ENCODE data around the gene KCNJ8.

Gene KCNJ8

DNA sequence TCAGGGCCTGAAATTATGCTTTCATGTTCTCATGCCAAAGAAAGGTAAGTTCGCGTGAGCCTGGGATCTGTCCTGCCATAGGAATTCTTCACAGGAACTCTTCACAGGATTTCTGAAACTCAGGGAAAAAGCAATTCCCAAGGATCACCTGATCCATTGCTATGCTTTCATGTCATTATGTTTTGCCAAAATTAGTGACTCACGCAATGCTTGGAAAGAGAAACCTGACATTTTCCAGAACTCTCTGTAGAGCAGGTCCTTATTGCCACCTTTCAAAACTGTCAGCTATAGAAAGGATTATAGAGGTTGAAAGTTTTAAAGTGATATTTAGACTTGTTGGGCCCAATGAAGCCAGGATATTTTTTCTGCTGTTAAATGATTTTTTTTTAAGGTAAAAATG lies 6.3 kb upstream of the KCNJ8 start:
- no peak overlapping the region for H3K4me3 ChIP-seq (ENCODE audit: low read depth, low read length)
- TF ChIP-seq, protein P1, sequence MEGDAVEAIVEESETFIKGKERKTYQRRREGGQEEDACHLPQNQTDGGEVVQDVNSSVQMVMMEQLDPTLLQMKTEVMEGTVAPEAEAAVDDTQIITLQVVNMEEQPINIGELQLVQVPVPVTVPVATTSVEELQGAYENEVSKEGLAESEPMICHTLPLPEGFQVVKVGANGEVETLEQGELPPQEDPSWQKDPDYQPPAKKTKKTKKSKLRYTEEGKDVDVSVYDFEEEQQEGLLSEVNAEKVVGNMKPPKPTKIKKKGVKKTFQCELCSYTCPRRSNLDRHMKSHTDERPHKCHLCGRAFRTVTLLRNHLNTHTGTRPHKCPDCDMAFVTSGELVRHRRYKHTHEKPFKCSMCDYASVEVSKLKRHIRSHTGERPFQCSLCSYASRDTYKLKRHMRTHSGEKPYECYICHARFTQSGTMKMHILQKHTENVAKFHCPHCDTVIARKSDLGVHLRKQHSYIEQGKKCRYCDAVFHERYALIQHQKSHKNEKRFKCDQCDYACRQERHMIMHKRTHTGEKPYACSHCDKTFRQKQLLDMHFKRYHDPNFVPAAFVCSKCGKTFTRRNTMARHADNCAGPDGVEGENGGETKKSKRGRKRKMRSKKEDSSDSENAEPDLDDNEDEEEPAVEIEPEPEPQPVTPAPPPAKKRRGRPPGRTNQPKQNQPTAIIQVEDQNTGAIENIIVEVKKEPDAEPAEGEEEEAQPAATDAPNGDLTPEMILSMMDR (IDR thresholded peaks at IDR 0.05; ENCODE audit: low read depth, low read length), result no peak

DNA sequence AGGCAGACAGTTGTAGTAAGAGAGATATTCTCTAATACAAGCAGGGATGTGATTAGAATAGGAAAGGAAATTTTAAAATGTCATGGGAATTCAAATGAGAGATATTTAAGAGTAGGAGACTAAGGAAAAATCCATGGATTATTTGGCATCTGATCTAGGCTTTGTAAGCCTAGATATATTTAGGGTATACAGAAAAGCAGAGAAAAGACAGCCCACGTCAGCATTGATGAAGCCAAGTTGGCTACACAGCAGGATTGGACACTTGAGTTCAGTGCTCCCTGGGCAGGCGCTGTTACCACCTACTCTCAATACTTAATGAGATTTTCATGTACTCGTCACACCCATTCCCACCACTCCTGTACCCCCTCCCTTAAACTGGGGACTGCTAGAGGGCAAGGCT lies 1.7 kb upstream of the KCNJ8 start:
- TF ChIP-seq, protein P1 (IDR thresholded peaks at IDR 0.05; ENCODE audit: low read depth, low read length), result no peak
- H3K4me3 ChIP-seq (ENCODE audit: low read depth, low read length), result no peak overlapping the region

- no peak overlapping the region for H3K4me3 ChIP-seq (ENCODE audit: low read depth, low read length)
Measured at GRCh38 chr12:21775133-21775820, 771 bp upstream of the KCNJ8 start.

DNA sequence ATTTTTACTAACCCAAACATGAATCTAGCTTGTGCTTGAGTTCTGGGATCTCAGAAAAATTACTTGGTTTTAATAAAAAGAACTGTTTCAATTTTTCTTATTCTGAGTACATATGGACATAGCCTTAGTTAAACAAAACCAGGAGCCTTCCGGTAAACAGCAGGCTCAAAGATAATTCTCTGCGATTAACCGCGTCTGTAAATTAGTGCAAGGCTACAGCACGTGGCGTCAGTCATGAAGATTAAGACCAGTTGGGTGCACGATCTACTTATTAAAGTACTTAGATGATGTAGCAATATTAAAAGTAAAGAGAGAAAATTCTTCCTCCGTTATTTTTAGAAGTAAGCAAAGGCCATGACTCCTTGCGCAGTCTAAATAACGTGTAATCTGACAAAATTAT lies 700 bp downstream of the KCNJ8 start:
- H3K4me3 ChIP-seq (ENCODE audit: low read depth, low read length), result no peak overlapping the region; the same call in 1 of the 2 replicates
- TF ChIP-seq, protein P1 (IDR thresholded peaks at IDR 0.05; ENCODE audit: low read depth, low read length), result no peak

More at GRCh38 chr12:21775133-21775820, 771 bp upstream of the KCNJ8 start:
- TF ChIP-seq, protein P1 (IDR thresholded peaks at IDR 0.05; ENCODE audit: low read depth, low read length), result no peak

DNA sequence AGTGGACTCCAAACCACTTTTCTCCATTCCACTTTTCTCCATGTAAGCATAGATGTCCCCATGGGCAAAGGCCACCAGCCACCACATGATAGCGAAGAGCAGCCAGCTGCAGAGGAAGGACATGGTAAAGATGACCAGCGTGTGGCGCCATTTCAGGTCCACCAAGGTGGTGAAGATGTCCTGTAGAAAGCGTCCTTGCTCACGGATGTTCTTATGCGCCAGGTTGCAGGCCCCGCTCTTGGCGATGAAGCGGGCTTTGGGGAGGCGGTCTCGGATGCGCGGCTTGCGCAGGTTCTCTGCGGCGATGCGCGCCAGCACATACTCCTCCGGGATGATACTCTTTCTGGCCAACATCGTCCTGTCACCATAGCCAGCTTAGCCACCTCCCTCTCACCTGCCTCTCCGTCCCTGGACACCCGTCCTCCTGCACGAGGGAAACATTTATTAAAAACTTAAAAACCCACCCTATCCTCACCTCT lies 1.2 kb downstream of the KCNJ8 start:
- H3K4me3 ChIP-seq (ENCODE audit: low read depth, low read length), result no peak overlapping the region
- TF ChIP-seq, protein P1 (IDR thresholded peaks at IDR 0.05; ENCODE audit: low read depth, low read length), result no peak

- TF ChIP-seq, protein P1 (IDR thresholded peaks at IDR 0.05; ENCODE audit: low read depth, low read length), result no peak
- H3K4me3 ChIP-seq (ENCODE audit: low read depth, low read length), result no peak overlapping the region
Measured at GRCh38 chr12:21771311-21771710, 3.2 kb downstream of the KCNJ8 start.

GRCh38 chr12:21769307-21769706 lies 5.2 kb downstream of the KCNJ8 start:
- TF ChIP-seq, protein P1 (IDR thresholded peaks at IDR 0.05; ENCODE audit: low read depth, low read length), result no peak
- H3K4me3 ChIP-seq (ENCODE audit: low read depth, low read length), result no peak overlapping the region

Measured in WI38 (cell line).